Naive B cell (primary cell): ENCODE measurements around the gene DUSP11. TPM values are rescaled to one million over a fixed set of nuclear protein-coding genes. Genes with fewer than 3 reads are reported as not detected.
A peak's percentile ranks its signal among the peaks of the same experiment; 100 is the strongest.

Experiments
- ATAC-seq, 2 donors: fragments of 150-1000 bp; cut with Tn5 transposase; 2 replicates each; pipeline ENCODE4 v1.10.0; 2021; ENCODE audit warnings: low read depth in 2 of 2, mild to moderate bottlenecking in 2 of 2, moderate library complexity in 2 of 2
- DNase-seq: peaks from one replicate; pipeline ENCODE4 v3.0.0; 2022
- H3K27ac Mint-ChIP-seq, 6 donors: one replicate each; pipeline ENCODE4 v1.8.0; 2020 to 2022; ENCODE audit warnings: mild to moderate bottlenecking in 6 of 6, mixed read lengths in 6 of 6, moderate library complexity in 5 of 6, inconsistent platforms in 2 of 6
- H3K27me3 Mint-ChIP-seq, 3 donors: one replicate each; pipeline ENCODE4 v1.8.0; 2021 to 2022; ENCODE audit warnings: mixed read lengths in 3 of 3, mild to moderate bottlenecking in 1 of 3
- H3K36me3 Mint-ChIP-seq, 2 donors: one replicate each; pipeline ENCODE4 v1.8.0; 2020 to 2022; ENCODE audit warnings: mixed read lengths in 2 of 2, inconsistent platforms in 1 of 2, mild to moderate bottlenecking in 1 of 2
- H3K4me1 Mint-ChIP-seq, 3 donors: one replicate each; pipeline ENCODE4 v1.8.0; 2020 to 2022; ENCODE audit warnings: mixed read lengths in 3 of 3, inconsistent platforms in 1 of 3, mild to moderate bottlenecking in 1 of 3, moderate library complexity in 1 of 3
- H3K4me3 Mint-ChIP-seq, 8 donors: one replicate each; pipeline ENCODE4 v1.8.0; 2020 to 2022; ENCODE audit warnings: mild to moderate bottlenecking in 8 of 8, mixed read lengths in 8 of 8, moderate library complexity in 8 of 8, inconsistent platforms in 2 of 8
- H3K9me3 Mint-ChIP-seq, 7 donors: one replicate each; pipeline ENCODE4 v1.8.0; 2020 to 2022; ENCODE audit warnings: mixed read lengths in 7 of 7, mild to moderate bottlenecking in 5 of 7, inconsistent platforms in 2 of 7, moderate library complexity in 1 of 7
- polyA plus RNA-seq, 6 donors: library from polyadenylated mRNA; unstranded; fragments of 300-500 nt; fragmentation: Illumina TruSeq; gene quantifications; one replicate each; pipeline ENCODE4 v1.2.3, GENCODE V29; 2021; ENCODE audit warnings: low read depth in 6 of 6

Gene DUSP11
- polyA plus RNA-seq: 10 to 100 TPM; 46.2 to 67.3 (median 57.4) TPM

DNA sequence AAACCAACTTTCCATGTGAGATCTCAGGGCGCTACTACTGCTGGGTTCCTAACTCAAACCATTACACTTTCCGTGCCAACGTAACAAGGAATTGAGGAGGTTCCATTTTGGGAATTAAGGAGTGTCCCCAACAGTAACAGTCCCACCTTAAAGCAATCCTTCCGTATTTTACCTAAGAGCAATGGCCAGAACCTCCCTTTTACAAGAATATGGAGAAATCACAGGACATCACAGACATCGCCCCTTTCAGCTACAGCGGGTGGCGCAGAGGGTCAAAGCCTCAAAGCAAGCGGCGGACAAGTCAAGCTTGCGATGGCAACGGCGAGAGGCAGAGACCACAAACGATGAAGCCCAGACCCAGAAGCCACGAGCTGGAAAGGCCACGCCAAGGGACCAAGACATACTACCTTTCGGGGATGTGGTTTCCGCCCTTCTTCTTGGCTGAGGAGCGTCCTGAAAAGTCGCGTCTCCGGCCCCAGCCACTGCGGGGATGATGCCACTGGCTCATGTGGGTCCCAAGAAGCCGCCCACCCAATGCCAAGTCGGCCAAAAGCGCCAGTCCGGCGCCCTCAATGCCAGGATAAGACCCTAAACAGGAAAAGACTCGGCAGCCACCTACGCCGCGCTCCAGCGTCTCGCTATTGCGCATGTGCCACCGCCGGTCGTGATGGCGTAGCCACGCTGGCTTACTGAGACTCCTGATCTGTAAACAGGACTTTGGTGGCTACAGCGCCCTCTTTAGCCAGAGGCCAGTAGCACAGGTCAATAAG, at the start of gene DUSP11:
Gene DUSP11, minus strand, starts transcription at position 637 of the 770 bp plus-strand sequence. Its CDS starts 129 bp downstream, at position 508.
- DNase-seq (peak; percentile 95), ATAC-seq (peak; percentile 96 to 98)
- H3K4me3 Mint-ChIP-seq: peak within 1 kb of the TSS; percentile 93 to 99 (median 98)
- H3K27me3 Mint-ChIP-seq: peaks cover 7 to 11% (median 10%) of the 10 kb centered on the region in 3 donors
- no peaks in the 10 kb centered on the region for H3K9me3 Mint-ChIP-seq
- peak within 1 kb of the TSS; percentile 97 to 99 (median 99) for H3K27ac Mint-ChIP-seq
- H3K4me1 Mint-ChIP-seq: peaks cover 16 to 42% (median 17%) of the 10 kb centered on the region in 3 donors
- peaks cover 1 to 20% of the 10 kb centered on the region in 2 donors for H3K36me3 Mint-ChIP-seq

DNA sequence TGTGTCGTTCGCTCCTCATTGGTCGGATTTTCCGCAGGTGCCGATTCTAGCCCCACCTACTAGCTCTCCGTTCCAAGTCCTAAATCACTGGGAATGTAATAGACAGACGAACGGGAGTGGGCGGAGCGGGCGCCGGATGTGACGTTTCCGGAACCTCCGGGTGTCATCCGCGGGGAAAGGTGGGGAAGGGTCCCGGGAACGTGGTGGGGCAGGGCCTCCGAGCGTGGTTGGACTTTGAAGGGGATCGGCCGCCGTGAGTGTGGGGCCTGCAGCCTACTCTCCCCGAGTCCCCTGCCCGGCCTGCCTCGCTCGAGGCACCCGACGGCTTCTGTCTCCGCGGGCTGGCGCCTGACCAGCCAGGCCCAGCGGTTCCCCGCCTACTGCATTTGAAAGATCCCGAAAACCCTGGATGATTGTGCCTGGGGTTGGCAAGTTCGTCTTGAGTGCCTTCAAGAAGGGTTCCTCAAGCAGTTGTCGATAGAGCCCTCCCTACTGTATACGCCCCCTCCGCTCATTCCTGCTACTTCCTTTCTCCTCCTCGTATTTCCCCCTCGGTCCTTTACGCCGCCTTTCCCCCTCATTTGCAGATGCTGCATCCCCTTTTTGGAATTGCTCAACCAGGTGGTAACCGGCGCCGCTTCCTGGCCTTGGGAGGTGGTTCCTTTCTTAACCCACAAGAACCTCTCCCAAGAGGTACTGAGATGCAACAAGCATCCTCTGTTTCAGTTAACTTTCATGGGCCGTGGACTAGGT, 49.1 kb upstream of the DUSP11 start, which contains the start of gene STAMBP:
Gene STAMBP, plus strand, starts transcription at position 144 of the 753 bp plus-strand sequence. CDS start 1,896 bp downstream, outside the sequence.
- peak within 1 kb of the TSS; percentile 88 to 99 (median 97) for H3K4me3 Mint-ChIP-seq
- no peaks in the 10 kb centered on the region for H3K27me3 Mint-ChIP-seq
- H3K4me1 Mint-ChIP-seq: peaks cover 30 to 46% (median 43%) of the 10 kb centered on the region in 3 donors
- H3K36me3 Mint-ChIP-seq: peaks cover 8% of the 10 kb centered on the region in 2 donors
- ATAC-seq (peak; percentile 82 to 85), DNase-seq (peak; percentile 84)
- peaks cover 0 to 6% (median 3%) of the 10 kb centered on the region in 7 donors for H3K9me3 Mint-ChIP-seq
- peak within 1 kb of the TSS; percentile 91 to 99 (median 98) for H3K27ac Mint-ChIP-seq

DNA sequence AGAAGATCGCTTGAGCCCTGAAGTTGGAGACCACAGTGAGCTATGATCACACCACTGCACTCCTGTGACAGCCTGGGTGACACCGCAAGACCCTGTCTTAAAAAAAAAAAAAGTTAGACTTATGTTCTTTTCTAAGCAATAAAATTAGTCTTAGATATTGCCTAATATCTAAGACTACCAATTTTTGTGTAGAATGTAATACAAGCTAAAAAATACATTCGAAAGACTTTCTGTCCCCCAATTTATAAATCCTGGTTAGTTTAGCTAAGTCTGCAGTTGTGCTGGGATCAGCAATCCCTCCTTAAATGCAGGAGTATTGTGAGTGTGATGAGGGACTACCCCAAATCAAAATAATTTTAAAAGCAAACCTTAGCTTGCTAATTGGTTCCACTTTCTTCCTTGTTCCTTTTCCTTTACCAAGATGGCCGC, 48.5 kb upstream of the DUSP11 start:
- H3K27ac Mint-ChIP-seq: peak overlapping the region; percentile 91 to 99 (median 98)
- H3K9me3 Mint-ChIP-seq: peaks cover 0 to 6% (median 3%) of the 10 kb centered on the region in 7 donors
- ATAC-seq (no peak), DNase-seq (no peak)
- peak overlapping the region; percentile 88 to 99 (median 97) for H3K4me3 Mint-ChIP-seq
- H3K4me1 Mint-ChIP-seq: peaks cover 30 to 46% (median 43%) of the 10 kb centered on the region in 3 donors
- no peaks in the 10 kb centered on the region for H3K27me3 Mint-ChIP-seq
- H3K36me3 Mint-ChIP-seq: peaks cover 8% of the 10 kb centered on the region in 2 donors

DNA sequence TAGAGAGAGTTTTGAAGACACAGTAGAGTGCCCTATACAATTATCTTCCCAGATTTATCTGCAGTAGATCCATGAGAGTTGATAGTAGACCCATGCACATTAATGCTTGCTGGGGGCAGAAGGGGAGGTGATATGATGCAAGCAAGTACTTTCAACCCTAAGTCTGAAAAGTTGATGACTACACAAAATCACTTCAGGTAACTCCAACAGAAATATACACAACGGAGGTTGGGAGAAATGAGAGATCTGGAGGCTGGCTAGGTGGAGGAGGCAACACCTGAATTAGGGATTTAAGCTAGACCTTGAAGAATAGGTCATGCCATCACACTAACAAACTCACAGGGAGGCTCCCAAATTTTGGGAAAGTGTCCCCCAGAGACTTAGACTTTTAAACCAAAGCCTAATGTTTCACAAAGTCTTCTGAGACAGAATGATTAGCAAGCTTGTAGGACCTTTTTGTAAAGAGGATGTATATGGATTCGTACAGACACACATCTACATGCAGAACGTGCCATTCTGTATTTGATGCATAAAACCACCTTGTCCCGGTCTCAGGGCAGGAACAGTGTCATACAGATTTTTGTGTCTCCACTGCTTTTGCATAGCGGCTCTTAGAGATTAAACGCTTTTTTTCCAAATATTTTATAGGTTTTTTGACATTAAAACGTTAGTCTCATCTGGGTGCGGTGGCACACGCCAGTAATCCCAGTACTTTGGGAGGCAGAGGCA, 47.9 kb upstream of the DUSP11 start:
- peaks cover 5 to 6% of the 10 kb centered on the region in 2 donors for H3K36me3 Mint-ChIP-seq
- H3K27me3 Mint-ChIP-seq: no peaks in the 10 kb centered on the region
- H3K4me3 Mint-ChIP-seq: peak overlapping the region; percentile 88 to 99 (median 97)
- ATAC-seq (no peak), DNase-seq (no peak)
- peaks cover 0 to 5% (median 3%) of the 10 kb centered on the region in 7 donors for H3K9me3 Mint-ChIP-seq
- peaks cover 30 to 50% (median 41%) of the 10 kb centered on the region in 3 donors for H3K4me1 Mint-ChIP-seq
- peak overlapping the region in 3 of 6 donors; percentile 62 to 95 (median 76) for H3K27ac Mint-ChIP-seq

DNA sequence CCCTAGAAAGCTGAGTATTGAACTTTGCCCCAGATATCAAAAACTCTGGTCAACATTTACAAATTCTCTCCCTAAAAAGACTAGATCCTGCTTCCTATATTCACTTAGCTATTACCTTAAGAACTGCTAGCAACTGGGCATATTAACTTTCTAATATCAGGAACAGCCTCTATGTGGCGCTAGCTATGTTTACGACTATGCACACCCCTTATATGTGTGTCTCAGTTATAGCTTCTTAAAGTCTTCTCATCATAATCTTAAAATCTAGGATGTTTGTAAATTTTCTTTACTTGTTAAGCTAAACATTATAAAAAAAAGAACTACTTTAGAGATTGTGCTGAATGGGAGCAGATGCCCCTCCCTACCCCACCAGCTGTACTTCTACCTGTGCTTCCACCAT, 47.1 kb upstream of the DUSP11 start:
- Mint-ChIP-seq H3K4me1 (peaks cover 24 to 42% (median 37%) of the 10 kb centered on the region in 3 donors), H3K27ac (no peak overlapping the region)
- no peak for DNase-seq

DNA sequence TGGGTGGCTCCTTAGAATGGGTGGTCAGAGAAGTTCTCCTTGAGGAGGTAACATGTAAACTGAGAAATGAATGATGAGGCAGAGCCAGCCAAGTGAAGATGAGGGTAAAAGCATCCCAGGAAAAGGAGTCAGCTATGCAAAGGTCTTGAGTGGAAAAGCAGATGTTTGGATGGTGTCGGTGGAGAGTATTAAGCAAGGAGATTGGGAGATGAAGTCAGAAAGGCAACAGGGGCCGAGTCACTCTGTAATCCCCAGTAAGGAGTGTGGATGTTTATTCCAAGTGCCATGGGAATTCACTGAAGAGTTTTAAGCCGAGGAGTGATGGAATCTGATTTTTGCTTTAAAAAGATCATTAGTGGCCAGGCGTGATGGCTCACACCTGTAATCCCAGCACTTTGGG, 45.5 kb upstream of the DUSP11 start:
- DNase-seq: no peak
- Mint-ChIP-seq H3K4me1 (peaks cover 24 to 36% (median 31%) of the 10 kb centered on the region in 3 donors), H3K4me3 (peak overlapping the region in 1 of 8 donors; percentile 75), H3K27me3 (no peaks in the 10 kb centered on the region), H3K36me3 (no peaks in the 10 kb centered on the region), H3K27ac (peak overlapping the region in 2 of 6 donors; percentile 20 to 85), H3K9me3 (no peaks in the 10 kb centered on the region)
- no peak for ATAC-seq

More for the DNA sequence above, 47.1 kb upstream of the DUSP11 start:
- no peak for ATAC-seq
- no peaks in the 10 kb centered on the region for H3K27me3 Mint-ChIP-seq
- H3K9me3 Mint-ChIP-seq: no peaks in the 10 kb centered on the region
- H3K36me3 Mint-ChIP-seq: no peaks in the 10 kb centered on the region
- H3K4me3 Mint-ChIP-seq: peak overlapping the region in 7 of 8 donors; percentile 54 to 99 (median 90)

DNA sequence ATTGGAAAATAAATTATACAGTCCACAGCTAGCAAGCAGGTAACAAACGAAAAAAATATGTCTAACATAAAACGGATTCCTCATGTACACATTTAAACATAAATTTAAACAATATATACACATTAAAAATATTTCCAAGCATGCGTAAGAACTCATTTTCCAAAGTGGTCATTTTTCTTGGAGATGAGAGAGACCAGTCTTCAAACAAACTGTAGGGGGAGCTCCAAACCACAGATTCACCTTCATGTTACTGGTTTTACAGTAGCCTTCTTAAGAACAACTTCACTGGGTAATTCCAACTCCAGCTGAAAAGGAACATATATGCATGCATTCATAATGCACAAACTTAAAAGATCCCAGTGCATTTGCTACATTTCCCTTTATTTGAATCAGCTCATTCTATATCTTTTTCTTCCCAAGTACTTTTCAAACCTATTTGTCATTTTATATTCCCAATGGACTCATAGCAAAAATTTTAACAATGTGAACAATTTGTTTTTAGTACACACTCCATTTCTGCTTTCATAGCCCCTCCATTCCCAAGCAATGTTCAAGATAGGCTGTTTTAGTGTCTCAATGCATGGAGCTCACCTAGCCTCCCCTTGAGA, 44.1 kb upstream of the DUSP11 start:
- peak overlapping the region in 1 of 6 donors; percentile 64 for H3K27ac Mint-ChIP-seq
- H3K36me3 Mint-ChIP-seq: no peaks in the 10 kb centered on the region
- ATAC-seq (peak; percentile 25 to 35), DNase-seq (peak; percentile 54)
- H3K4me3 Mint-ChIP-seq: peak overlapping the region in 1 of 8 donors; percentile 20
- no peaks in the 10 kb centered on the region for H3K9me3 Mint-ChIP-seq
- no peaks in the 10 kb centered on the region for H3K27me3 Mint-ChIP-seq
- H3K4me1 Mint-ChIP-seq: peaks cover 11 to 22% (median 17%) of the 10 kb centered on the region in 3 donors

DNA sequence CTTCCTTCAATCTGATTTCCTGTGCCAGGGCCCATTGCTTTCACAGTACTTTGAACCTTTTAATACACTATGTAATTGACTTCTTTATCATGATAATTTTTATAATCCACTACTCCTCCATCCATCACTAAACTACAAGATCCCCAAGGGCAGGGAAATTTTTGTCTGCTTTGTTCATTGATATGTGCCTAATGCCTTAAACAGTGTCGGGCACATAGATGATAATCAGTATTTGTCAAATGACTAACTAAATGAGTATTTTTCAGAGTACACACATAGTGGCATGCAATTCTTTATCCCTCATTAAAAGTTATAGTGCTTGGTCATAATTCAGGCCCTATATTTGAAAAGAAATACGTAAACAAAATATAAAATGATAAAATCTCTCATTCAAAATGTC, 43.5 kb upstream of the DUSP11 start:
- Mint-ChIP-seq H3K9me3 (no peaks in the 10 kb centered on the region), H3K4me3 (no peak overlapping the region), H3K4me1 (peaks cover 6 to 18% (median 11%) of the 10 kb centered on the region in 3 donors), H3K36me3 (no peaks in the 10 kb centered on the region), H3K27ac (no peak overlapping the region), H3K27me3 (no peaks in the 10 kb centered on the region)
- no peak for DNase-seq
- ATAC-seq: no peak

DNA sequence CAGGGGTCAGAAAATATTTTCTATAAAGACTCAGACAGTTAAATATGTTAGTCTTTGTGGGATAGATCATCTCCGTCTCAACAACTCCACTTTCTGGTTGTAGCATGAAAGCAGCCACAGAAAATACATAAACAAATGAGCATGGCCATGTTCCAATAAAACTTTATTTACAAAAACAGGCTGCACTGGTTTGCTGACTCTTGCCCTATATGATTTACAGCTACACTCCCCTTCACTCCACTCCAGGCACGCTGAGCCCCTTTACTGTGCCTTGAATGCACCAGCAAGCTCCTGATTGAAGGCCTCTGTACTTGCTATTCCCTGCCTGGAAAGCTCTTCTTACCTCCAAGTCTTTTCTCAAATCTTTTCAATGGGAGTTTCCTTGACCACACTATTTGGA, 43.1 kb upstream of the DUSP11 start:
- DNase-seq: no peak
- Mint-ChIP-seq H3K27ac (peak overlapping the region in 1 of 6 donors; percentile 16), H3K36me3 (no peaks in the 10 kb centered on the region), H3K27me3 (no peaks in the 10 kb centered on the region), H3K4me3 (peak overlapping the region in 1 of 8 donors; percentile 34), H3K4me1 (peaks cover 5 to 14% (median 10%) of the 10 kb centered on the region in 3 donors), H3K9me3 (no peaks in the 10 kb centered on the region)
- no peak for ATAC-seq

DNA sequence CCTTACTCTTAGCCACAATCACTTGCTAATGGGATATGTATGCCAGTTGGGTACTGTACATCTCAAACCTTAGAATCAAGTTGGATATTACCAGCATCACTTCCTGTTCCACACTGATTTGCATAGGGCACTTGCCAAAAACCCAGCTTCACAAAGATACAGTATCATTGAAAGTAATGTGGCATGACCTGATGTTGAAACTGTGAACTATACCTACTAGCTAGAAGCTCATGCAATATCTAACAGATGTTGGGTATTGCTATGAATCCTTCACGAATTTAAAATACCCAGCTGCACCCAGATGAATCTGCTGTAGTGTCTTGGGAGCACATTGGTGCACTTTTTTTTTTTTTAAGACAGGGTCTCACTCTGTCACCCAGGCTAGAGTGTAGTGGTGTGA, 42.4 kb upstream of the DUSP11 start:
- no peaks in the 10 kb centered on the region for H3K36me3 Mint-ChIP-seq
- no peak overlapping the region for H3K27ac Mint-ChIP-seq
- DNase-seq: no peak
- peaks cover 0 to 7% (median 5%) of the 10 kb centered on the region in 3 donors for H3K4me1 Mint-ChIP-seq
- no peaks in the 10 kb centered on the region for H3K9me3 Mint-ChIP-seq
- no peak overlapping the region for H3K4me3 Mint-ChIP-seq
- peaks cover 0 to 6% (median 5%) of the 10 kb centered on the region in 3 donors for H3K27me3 Mint-ChIP-seq
- ATAC-seq: peak; percentile 59 to 78

DNA sequence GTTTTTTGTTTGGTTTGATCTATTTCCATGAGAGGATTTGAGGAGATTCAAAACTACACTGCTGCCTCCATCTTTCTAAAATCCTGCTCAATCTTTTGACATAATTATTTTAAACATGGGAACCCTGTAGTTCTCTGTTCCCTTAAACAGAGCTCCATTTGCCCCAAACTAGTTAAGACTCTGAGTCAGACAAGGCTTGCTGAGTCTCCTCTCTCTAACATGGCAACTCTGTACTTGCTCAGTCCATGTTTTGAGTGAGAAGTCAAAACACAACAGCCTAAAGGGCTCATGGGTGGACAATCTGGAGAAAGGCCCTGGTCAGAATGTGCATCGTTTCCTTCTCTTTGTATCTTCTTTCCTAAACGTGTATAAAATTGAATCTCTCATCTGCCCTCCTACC, 41.8 kb upstream of the DUSP11 start:
- Mint-ChIP-seq H3K4me3 (no peak overlapping the region), H3K4me1 (peaks cover 0 to 5% (median 5%) of the 10 kb centered on the region in 3 donors), H3K9me3 (no peaks in the 10 kb centered on the region), H3K27me3 (peaks cover 3 to 12% (median 8%) of the 10 kb centered on the region in 3 donors), H3K27ac (peak overlapping the region in 1 of 6 donors; percentile 45), H3K36me3 (no peaks in the 10 kb centered on the region)
- ATAC-seq (no peak), DNase-seq (no peak)

DNA sequence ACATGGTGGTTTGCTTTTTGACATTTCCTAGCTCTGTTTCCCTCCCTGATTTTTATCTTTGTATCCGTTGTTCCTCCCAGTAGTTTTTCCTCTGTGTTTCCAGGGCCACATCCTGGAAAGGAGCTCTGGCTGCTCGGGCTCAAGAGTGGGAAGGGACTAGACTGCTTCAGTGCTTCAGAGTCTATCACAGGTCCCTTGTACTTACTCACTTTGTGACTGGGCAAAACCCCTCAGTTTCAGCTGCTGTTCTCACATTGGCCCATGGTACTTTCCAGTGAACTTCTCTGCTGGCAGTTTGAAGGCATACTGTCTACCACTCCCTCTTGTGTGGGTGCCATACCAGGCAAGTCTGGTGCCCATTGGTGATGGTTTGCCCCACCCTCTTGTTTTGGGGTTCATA, 41.3 kb upstream of the DUSP11 start:
- peak overlapping the region in 1 of 6 donors; percentile 45 for H3K27ac Mint-ChIP-seq

More for the DNA sequence above, 41.3 kb upstream of the DUSP11 start:
- Mint-ChIP-seq H3K4me1 (peaks cover 0 to 5% (median 5%) of the 10 kb centered on the region in 3 donors), H3K4me3 (no peak overlapping the region), H3K27me3 (peaks cover 7 to 17% (median 13%) of the 10 kb centered on the region in 3 donors), H3K9me3 (no peaks in the 10 kb centered on the region), H3K36me3 (no peaks in the 10 kb centered on the region)
- DNase-seq: no peak
- ATAC-seq: peak in 1 of 2 donors; percentile 34
